Thyroid gland (tissue), 4 donors: ENCODE measurements around the gene TMSB10. TPM values are rescaled to one million over a fixed set of nuclear protein-coding genes. Genes with fewer than 3 reads are reported as not detected.

Experiments
- DNase-seq, 2 donors: peaks; one replicate each; pipeline ENCODE4 v3.0.0-alpha.2; 2019
- H3K27ac ChIP-seq, 3 donors: fragments of 200-600 bp; sonication (generic); 1 replicate in 2 of 3; 2 replicates in 1 of 3; pipeline ENCODE4 v1.5.1; 2016 to 2019; ENCODE audit warnings: mild to moderate bottlenecking in 1 of 3, moderate library complexity in 1 of 3
- H3K27me3 ChIP-seq: fragments of 200-600 bp; sonication (generic); one replicate; pipeline ENCODE4 v1.5.1; 2019
- H3K36me3 ChIP-seq, 2 donors: fragments of 200-600 bp; sonication (generic); one replicate each; pipeline ENCODE4 v1.5.1; 2016 to 2019
- H3K4me1 ChIP-seq, 2 donors: fragments of 200-600 bp; sonication (generic); one replicate each; pipeline ENCODE4 v1.5.1; 2017 to 2019
- H3K4me3 ChIP-seq, 3 donors: fragments of 200-600 bp; sonication (generic); replicated peaks in 1 of 3; 1 replicate in 2 of 3; 2 replicates in 1 of 3; pipeline ENCODE4 v1.5.1; 2016; ENCODE audit warnings: mild to moderate bottlenecking in 1 of 3
- H3K9me3 ChIP-seq: fragments of 200-600 bp; sonication (generic); one replicate; pipeline ENCODE4 v1.5.1; 2017
- CTCF ChIP-seq, 6 experiments: fragments of 200-600 bp in 3 of 6; fragments of 450-650 bp in 3 of 6; sonication (generic) in 3 of 6; IDR thresholded peaks; one replicate each; pipeline ENCODE4 v1.5.1; 2016 to 2019; ENCODE audit warnings: antibody characterized with exemption in 6 of 6, mild to moderate bottlenecking in 2 of 6, inconsistent platforms in 1 of 6, moderate library complexity in 1 of 6
- POLR2A ChIP-seq, 2 donors: fragments of 450-650 bp; IDR thresholded peaks; one replicate each; pipeline ENCODE4 v1.6.1; 2017; ENCODE audit warnings: antibody characterized with exemption in 2 of 2, mild to moderate bottlenecking in 2 of 2, moderate library complexity in 1 of 2
- WGBS, 2 donors: methylation state at CpG; one replicate each; pipeline ENCODE4 v1.1.5; 2017; 5-methylcytosine and 5-hydroxymethylcytosine counted together
- intact Hi-C: fragments of 100-400 bp; cut with DNase I; formaldehyde crosslinking; loops from one replicate; pipeline ENCODE4 v1.15.1; 2023
- total RNA-seq, 4 donors: library from RNA; depleted of rRNA; stranded (reverse); fragments of >200 nt; gene quantifications; one replicate each; pipeline ENCODE4 v1.2.3, GENCODE V29; 2016

The TMSB10 gene
- total RNA-seq, 4 donors from 2014 or later: 958 to 1,745 (median 1,373) TPM

- H3K27me3 ChIP-seq: no peaks in the 10 kb centered on the region
- H3K27ac ChIP-seq: no peak overlapping the region
- DNase-seq: no peak
- no peaks in the 10 kb centered on the region for H3K4me1 ChIP-seq
- no peaks in the 10 kb centered on the region for H3K36me3 ChIP-seq
- no peak for TF ChIP-seq POLR2A (IDR thresholded peaks at IDR 0.05)
- no peak for TF ChIP-seq CTCF (IDR thresholded peaks at IDR 0.05)
- no peak overlapping the region for H3K4me3 ChIP-seq
- 85 to 94% methylated on average over 10 of the region's 10 CpGs for whole genome bisulfite sequencing, 2 donors
- H3K9me3 ChIP-seq: no peaks in the 10 kb centered on the region
- intact Hi-C loops: no loop called here
Observed at GRCh38 chr2:84947010-84947593, 41.6 kb downstream of the TMSB10 start.

GRCh38 chr2:84953535-84953934 lies 48.1 kb downstream of the TMSB10 start:
- H3K4me3 ChIP-seq: no peak overlapping the region
- whole genome bisulfite sequencing, 2 donors: 69 to 73% methylated on average over 3 of the region's 3 CpGs
- peaks cover 8 to 12% of the 10 kb centered on the region in 2 donors for H3K4me1 ChIP-seq
- no peaks in the 10 kb centered on the region for H3K36me3 ChIP-seq
- H3K27ac ChIP-seq: no peak overlapping the region
- no peaks in the 10 kb centered on the region for H3K9me3 ChIP-seq
- intact Hi-C loops: no loop called here
- H3K27me3 ChIP-seq: no peaks in the 10 kb centered on the region
- TF ChIP-seq CTCF (IDR thresholded peaks at IDR 0.05): no peak
- no peak for TF ChIP-seq POLR2A (IDR thresholded peaks at IDR 0.05)
- DNase-seq: no peak

- Histone ChIP-seq H3K4me3 (no peak overlapping the region), H3K36me3 (no peaks in the 10 kb centered on the region), H3K27me3 (no peaks in the 10 kb centered on the region), H3K9me3 (no peaks in the 10 kb centered on the region), H3K27ac (no peak overlapping the region), H3K4me1 (peaks cover 15 to 17% of the 10 kb centered on the region in 2 donors)
- TF ChIP-seq POLR2A (IDR thresholded peaks at IDR 0.05): no peak
- no peak for TF ChIP-seq CTCF (IDR thresholded peaks at IDR 0.05)
- whole genome bisulfite sequencing, 2 donors: 85 to 87% methylated on average over 6 of the region's 6 CpGs
- intact Hi-C loops: no loop called here
- DNase-seq: no peak
Observed at GRCh38 chr2:84954329-84954728, 48.9 kb downstream of the TMSB10 start.

Other genes with a start within 250 kb of the TMSB10 start
- gene TRABD2A, start 24.6 kb upstream of the TMSB10 start, total RNA-seq: 1 to 10 TPM in 1 of 4 donors, under 1 TPM in 1, not detected in 2; 0.20 to 1.9 TPM
- gene KCMF1, start 65.5 kb downstream of the TMSB10 start, total RNA-seq: 10 to 100 TPM; 39.6 to 44.5 (median 41.3) TPM
- 10 to 100 TPM in 2 of 4 donors, 1 to 10 TPM in 2; 3.1 to 12.1 (median 8.7) TPM for gene TCF7L1, start 227.7 kb downstream of the TMSB10 start, total RNA-seq